ENCODE measurements around the gene TRIM59. TPM values are rescaled to one million over a fixed set of nuclear protein-coding genes. Genes with fewer than 3 reads are reported as not detected.

TRIM59 gene
- total RNA-seq, 6 experiments from 2014 or later: 0.07 to 0.56 (median 0.31) TPM

- Histone ChIP-seq H3K27ac (no peak overlapping the region), H3K9me3 (no peaks in the 10 kb centered on the region), H3K27me3 (no peaks in the 10 kb centered on the region), H3K4me3 (no peak overlapping the region), H3K36me3 (no peaks in the 10 kb centered on the region), H3K4me1 (no peaks in the 10 kb centered on the region)
- DNase-seq (no peak), ATAC-seq (no peak)
- intact Hi-C loops (cut with DNase I): no loop called here
- 98% methylated on average over 2 of the region's 2 CpGs for WGBS (ENCODE audit: insufficient coverage, low coverage, low lambda C conversion rate, missing lambda C conversion rate)
- TF ChIP-seq CTCF (IDR thresholded peaks at IDR 0.05) (no peak), POLR2A (IDR thresholded peaks at IDR 0.05) (no peak)
Measured at GRCh38 chr3:160464321-160464720, 14.7 kb upstream of the TRIM59 start.

- Histone ChIP-seq H3K36me3 (no peaks in the 10 kb centered on the region), H3K9me3 (no peaks in the 10 kb centered on the region), H3K27ac (no peak overlapping the region), H3K4me1 (no peaks in the 10 kb centered on the region), H3K27me3 (no peaks in the 10 kb centered on the region), H3K4me3 (no peak overlapping the region)
- intact Hi-C loops (cut with DNase I): no loop called here
- WGBS (ENCODE audit: insufficient coverage, low coverage, low lambda C conversion rate, missing lambda C conversion rate): 80% methylated on average over 2 of the region's 3 CpGs
- no peak for TF ChIP-seq CTCF (IDR thresholded peaks at IDR 0.05)
- TF ChIP-seq POLR2A (IDR thresholded peaks at IDR 0.05): no peak
- no peak for ATAC-seq
- no peak for DNase-seq
Measured at GRCh38 chr3:160460033-160460432, 10.4 kb upstream of the TRIM59 start.

- WGBS (ENCODE audit: insufficient coverage, low coverage, low lambda C conversion rate, missing lambda C conversion rate): 84% methylated on average over 8 of the region's 9 CpGs
- H3K4me3 ChIP-seq: no peak overlapping the region
- no peak for DNase-seq
- TF ChIP-seq CTCF (IDR thresholded peaks at IDR 0.05) (no peak), POLR2A (IDR thresholded peaks at IDR 0.05) (no peak)
- no peak overlapping the region for H3K27ac ChIP-seq
- intact Hi-C loops (cut with DNase I): no loop called here
- no peaks in the 10 kb centered on the region for H3K27me3 ChIP-seq
- no peaks in the 10 kb centered on the region for H3K9me3 ChIP-seq
- H3K4me1 ChIP-seq: no peaks in the 10 kb centered on the region
- no peak for ATAC-seq
- H3K36me3 ChIP-seq: no peaks in the 10 kb centered on the region
Measured at GRCh38 chr3:160459450-160459970, 9.9 kb upstream of the TRIM59 start.

GRCh38 chr3:160458151-160458550 is 8.6 kb upstream of the TRIM59 start:
- H3K4me1 ChIP-seq: no peaks in the 10 kb centered on the region
- DNase-seq (no peak), ATAC-seq (no peak)
- WGBS (ENCODE audit: insufficient coverage, low coverage, low lambda C conversion rate, missing lambda C conversion rate): 59% methylated on average over 3 of the region's 4 CpGs
- intact Hi-C loops (cut with DNase I): no loop called here
- no peak overlapping the region for H3K27ac ChIP-seq
- H3K9me3 ChIP-seq: no peaks in the 10 kb centered on the region
- no peak overlapping the region for H3K4me3 ChIP-seq
- no peaks in the 10 kb centered on the region for H3K36me3 ChIP-seq
- TF ChIP-seq CTCF (IDR thresholded peaks at IDR 0.05) (no peak), POLR2A (IDR thresholded peaks at IDR 0.05) (no peak)
- no peaks in the 10 kb centered on the region for H3K27me3 ChIP-seq

GRCh38 chr3:160455846-160456245 is 6.3 kb upstream of the TRIM59 start:
- ATAC-seq: no peak
- intact Hi-C loops (cut with DNase I): no loop called here
- Histone ChIP-seq H3K36me3 (no peaks in the 10 kb centered on the region), H3K27me3 (no peaks in the 10 kb centered on the region), H3K9me3 (no peaks in the 10 kb centered on the region), H3K27ac (no peak overlapping the region), H3K4me1 (no peaks in the 10 kb centered on the region), H3K4me3 (no peak overlapping the region)
- no peak for DNase-seq
- no peak for TF ChIP-seq CTCF (IDR thresholded peaks at IDR 0.05)
- no peak for TF ChIP-seq POLR2A (IDR thresholded peaks at IDR 0.05)
- WGBS (ENCODE audit: insufficient coverage, low coverage, low lambda C conversion rate, missing lambda C conversion rate): 90% methylated on average over 3 of the region's 3 CpGs
